ENCODE results near the gene TRAF5. TPM values are rescaled to one million over a fixed set of nuclear protein-coding genes. Genes with fewer than 3 reads are reported as not detected.

The TRAF5 gene
- total RNA-seq, 1 experiment from 2014 or later = 8.1 TPM

DNA sequence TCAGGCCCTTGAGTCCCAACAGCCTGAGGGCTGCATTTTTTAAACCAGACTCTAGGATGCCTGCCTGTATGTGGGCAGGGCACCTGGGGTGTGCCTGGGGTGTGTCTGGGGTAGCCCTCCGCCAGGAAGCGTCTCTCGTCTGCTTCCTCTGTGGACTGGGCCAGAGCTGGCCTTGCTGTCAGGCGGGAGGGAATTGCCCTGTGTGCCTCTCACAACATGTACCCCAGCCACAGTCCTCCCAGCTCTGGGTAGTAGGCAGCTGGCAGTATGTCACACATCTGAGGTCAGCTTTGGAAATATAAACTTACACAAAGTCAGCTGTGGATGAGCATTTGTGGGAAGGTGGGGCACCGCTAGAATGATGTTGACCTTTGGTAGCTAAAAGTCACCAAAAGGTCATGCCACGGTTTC lies 13.0 kb downstream of the TRAF5 start:
- H3K79me2 ChIP-seq (ENCODE audit: low read depth) = no peaks in the 10 kb centered on the region
- ChIA-PET POLR2A (ENCODE audit: unreplicated experiment) (no interaction called here), CTCF (no interaction called here)
- no peak overlapping the region for H3K27ac ChIP-seq
- DNase-seq = no peak
- H4K20me1 ChIP-seq (ENCODE audit: insufficient read depth) = no peaks in the 10 kb centered on the region
- H3K4me1 ChIP-seq (replicated peaks; ENCODE audit: insufficient read depth) = peaks cover 10% of the 10 kb centered on the region; the same call in 1 of the 2 replicates
- H3K4me2 ChIP-seq = no peak overlapping the region
- no TSS peak for BruUV-seq (replicated peaks)
- H2AFZ ChIP-seq = no peak overlapping the region
- H3K4me3 ChIP-seq = no peak overlapping the region
- no peaks in the 10 kb centered on the region for H3F3A ChIP-seq (ENCODE audit: insufficient read depth, low read depth)
- H3K9me2 ChIP-seq (ENCODE audit: insufficient read depth) = no peaks in the 10 kb centered on the region
- no peak for TF ChIP-seq EZH2 (IDR thresholded peaks at IDR 0.05; ENCODE audit: low read depth)
- TF ChIP-seq, protein P1, sequence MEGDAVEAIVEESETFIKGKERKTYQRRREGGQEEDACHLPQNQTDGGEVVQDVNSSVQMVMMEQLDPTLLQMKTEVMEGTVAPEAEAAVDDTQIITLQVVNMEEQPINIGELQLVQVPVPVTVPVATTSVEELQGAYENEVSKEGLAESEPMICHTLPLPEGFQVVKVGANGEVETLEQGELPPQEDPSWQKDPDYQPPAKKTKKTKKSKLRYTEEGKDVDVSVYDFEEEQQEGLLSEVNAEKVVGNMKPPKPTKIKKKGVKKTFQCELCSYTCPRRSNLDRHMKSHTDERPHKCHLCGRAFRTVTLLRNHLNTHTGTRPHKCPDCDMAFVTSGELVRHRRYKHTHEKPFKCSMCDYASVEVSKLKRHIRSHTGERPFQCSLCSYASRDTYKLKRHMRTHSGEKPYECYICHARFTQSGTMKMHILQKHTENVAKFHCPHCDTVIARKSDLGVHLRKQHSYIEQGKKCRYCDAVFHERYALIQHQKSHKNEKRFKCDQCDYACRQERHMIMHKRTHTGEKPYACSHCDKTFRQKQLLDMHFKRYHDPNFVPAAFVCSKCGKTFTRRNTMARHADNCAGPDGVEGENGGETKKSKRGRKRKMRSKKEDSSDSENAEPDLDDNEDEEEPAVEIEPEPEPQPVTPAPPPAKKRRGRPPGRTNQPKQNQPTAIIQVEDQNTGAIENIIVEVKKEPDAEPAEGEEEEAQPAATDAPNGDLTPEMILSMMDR (conservative IDR thresholded peaks at IDR 0.05) = no peak
- H3K27me3 ChIP-seq (ENCODE audit: insufficient read depth, low read depth) = no peaks in the 10 kb centered on the region
- H3K36me3 ChIP-seq (ENCODE audit: low read depth) = no peaks in the 10 kb centered on the region
- no peaks in the 10 kb centered on the region for H3K9me3 ChIP-seq (ENCODE audit: insufficient read depth, low read depth)
- intact Hi-C loops (cut with micrococcal nuclease; ENCODE audit: unreplicated experiment) = no loop called here

DNA sequence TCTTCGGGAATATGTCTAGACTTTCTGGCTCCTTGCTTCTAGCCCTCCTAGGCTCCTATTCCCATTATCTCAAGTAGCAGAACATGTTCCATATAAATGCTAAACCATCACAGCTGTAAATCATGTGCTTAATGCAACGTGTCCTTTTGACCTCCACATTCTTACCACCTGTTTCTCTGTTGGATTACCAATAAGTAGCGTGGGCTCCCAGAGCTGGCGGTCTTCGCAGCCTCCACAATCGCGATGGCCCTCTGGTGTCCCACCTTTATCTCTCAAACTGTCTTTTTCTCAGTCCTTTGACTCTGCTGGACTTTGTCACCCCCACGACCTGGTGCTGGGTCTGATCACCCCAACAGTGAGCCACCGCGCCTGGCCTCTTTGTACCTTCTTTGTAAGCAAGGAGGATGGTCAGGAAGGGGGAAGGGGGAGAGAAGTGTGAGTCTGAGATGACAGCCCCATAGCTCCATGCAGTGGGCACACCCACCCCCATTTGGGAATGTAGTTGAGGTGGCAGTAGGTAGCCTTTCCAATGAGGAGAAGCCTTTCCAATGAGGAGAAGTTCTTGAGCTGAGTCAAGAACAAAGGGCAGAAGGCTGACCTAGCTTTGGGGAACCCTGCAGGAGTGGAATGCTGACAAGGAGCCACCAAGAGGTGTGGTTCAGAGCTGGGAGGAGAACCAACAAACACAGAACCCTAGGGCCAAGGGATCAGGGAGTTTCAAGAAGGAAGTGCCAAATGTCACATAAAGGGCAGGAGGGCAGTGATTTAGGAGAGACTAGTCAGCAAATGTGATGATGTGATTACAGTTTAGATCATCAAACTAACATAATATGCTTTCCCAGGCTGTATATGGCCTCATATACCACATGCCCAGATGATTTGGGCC lies 14.2 kb downstream of the TRAF5 start:
- H4K20me1 ChIP-seq (ENCODE audit: insufficient read depth) = no peaks in the 10 kb centered on the region
- no peaks in the 10 kb centered on the region for H3F3A ChIP-seq (ENCODE audit: insufficient read depth, low read depth)
- H3K27ac ChIP-seq = no peak overlapping the region
- DNase-seq = peak in 1 of 2 experiments; percentile 0
- no peaks in the 10 kb centered on the region for H3K9me3 ChIP-seq (ENCODE audit: insufficient read depth, low read depth)
- peaks cover 5% of the 10 kb centered on the region; the same call in 1 of the 2 replicates for H3K4me1 ChIP-seq (replicated peaks; ENCODE audit: insufficient read depth)
- H3K9me2 ChIP-seq (ENCODE audit: insufficient read depth) = no peaks in the 10 kb centered on the region
- H3K4me3 ChIP-seq = no peak overlapping the region
- no peak overlapping the region for H3K4me2 ChIP-seq
- TF ChIP-seq, protein P1 (conservative IDR thresholded peaks at IDR 0.05) = no peak
- no peak for TF ChIP-seq EZH2 (IDR thresholded peaks at IDR 0.05; ENCODE audit: low read depth)
- intact Hi-C loops (cut with micrococcal nuclease; ENCODE audit: unreplicated experiment) = no loop called here
- no peak overlapping the region for H2AFZ ChIP-seq
- ChIA-PET POLR2A (ENCODE audit: unreplicated experiment) (no interaction called here), CTCF (no interaction called here)
- H3K36me3 ChIP-seq (ENCODE audit: low read depth) = no peaks in the 10 kb centered on the region
- H3K27me3 ChIP-seq (ENCODE audit: insufficient read depth, low read depth) = no peaks in the 10 kb centered on the region
- no TSS peak for BruUV-seq (replicated peaks)
- H3K79me2 ChIP-seq (ENCODE audit: low read depth) = no peaks in the 10 kb centered on the region

DNA sequence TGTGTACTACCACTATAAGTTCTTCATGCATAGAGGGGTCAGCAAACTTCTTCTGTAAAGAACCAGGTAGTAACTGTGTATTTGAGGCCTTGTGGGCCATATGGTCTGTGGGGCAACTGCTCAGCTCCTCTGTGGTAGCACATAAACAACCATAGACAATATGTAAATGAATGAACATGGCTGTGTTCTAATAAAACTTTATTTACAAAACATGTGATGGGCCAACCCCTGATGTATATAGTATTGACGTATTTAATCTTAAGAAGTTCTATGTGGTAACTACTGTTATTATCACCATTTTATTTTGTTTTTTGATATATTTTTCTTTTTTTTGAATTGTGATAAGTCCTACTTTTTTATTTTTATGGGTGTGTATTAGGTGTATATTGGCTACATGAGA lies 15.4 kb downstream of the TRAF5 start:
- Histone ChIP-seq H3K79me2 (ENCODE audit: low read depth) (no peaks in the 10 kb centered on the region), H3K9me2 (ENCODE audit: insufficient read depth) (no peaks in the 10 kb centered on the region), H3K4me2 (no peak overlapping the region), H3K9me3 (ENCODE audit: insufficient read depth, low read depth) (no peaks in the 10 kb centered on the region), H4K20me1 (ENCODE audit: insufficient read depth) (no peaks in the 10 kb centered on the region), H2AFZ (no peak overlapping the region), H3F3A (ENCODE audit: insufficient read depth, low read depth) (no peaks in the 10 kb centered on the region), H3K27ac (no peak overlapping the region), H3K4me1 (replicated peaks; ENCODE audit: insufficient read depth) (no peaks in the 10 kb centered on the region), H3K36me3 (ENCODE audit: low read depth) (no peaks in the 10 kb centered on the region), H3K27me3 (ENCODE audit: insufficient read depth, low read depth) (no peaks in the 10 kb centered on the region), H3K4me3 (no peak overlapping the region)
- no peak for DNase-seq
- ChIA-PET POLR2A (ENCODE audit: unreplicated experiment) (no interaction called here), CTCF (no interaction called here)
- intact Hi-C loops (cut with micrococcal nuclease; ENCODE audit: unreplicated experiment) = no loop called here
- TF ChIP-seq, protein P1 (conservative IDR thresholded peaks at IDR 0.05) = no peak
- TF ChIP-seq EZH2 (IDR thresholded peaks at IDR 0.05; ENCODE audit: low read depth) = no peak
- no TSS peak for BruUV-seq (replicated peaks)
